HG02981 (cell line): Measurements from ENCODE around the gene ARID1B.

ENCODE experiments used
- ATAC-seq: cut with Tn5 transposase; IDR thresholded peaks from one replicate; pipeline ENCODE4 v1.9.1; 2021; ENCODE audit warnings: mild to moderate bottlenecking, moderate library complexity; ENCODE audit not compliant: unreplicated experiment

ARID1B gene

GRCh38 chr6:156822747-156823206 lies 45.6 kb downstream of the ARID1B start:
- ATAC-seq = no peak

GRCh38 chr6:156824142-156824541 lies 47.0 kb downstream of the ARID1B start:
- ATAC-seq = no peak

GRCh38 chr6:156825475-156825874 lies 48.3 kb downstream of the ARID1B start:
- ATAC-seq = no peak

GRCh38 chr6:156826290-156826955 lies 49.2 kb downstream of the ARID1B start:
- no peak for ATAC-seq

GRCh38 chr6:156827382-156827781 lies 50.2 kb downstream of the ARID1B start:
- no peak for ATAC-seq

GRCh38 chr6:156828280-156828703 lies 51.1 kb downstream of the ARID1B start:
- no peak for ATAC-seq

GRCh38 chr6:156830126-156830525 lies 52.9 kb downstream of the ARID1B start:
- ATAC-seq = no peak

- no peak for ATAC-seq
These were observed 55.1 kb downstream of the ARID1B start for GRCh38 chr6:156832231-156832647.

- ATAC-seq = no peak
These were observed 55.5 kb downstream of the ARID1B start for GRCh38 chr6:156832669-156833068.

- ATAC-seq = no peak
These were observed 56.6 kb downstream of the ARID1B start for GRCh38 chr6:156833755-156834154.

GRCh38 chr6:156839129-156839528 lies 62.0 kb downstream of the ARID1B start:
- ATAC-seq = no peak

- no peak for ATAC-seq
These were observed 62.4 kb downstream of the ARID1B start for GRCh38 chr6:156839591-156840001.

- no peak for ATAC-seq
These were observed 63.0 kb downstream of the ARID1B start for GRCh38 chr6:156840136-156840535.

GRCh38 chr6:156840606-156841005 lies 63.4 kb downstream of the ARID1B start:
- no peak for ATAC-seq

GRCh38 chr6:156841508-156841907 lies 64.3 kb downstream of the ARID1B start:
- no peak for ATAC-seq

- ATAC-seq = no peak
These were observed 65.5 kb downstream of the ARID1B start for GRCh38 chr6:156842598-156843250.

GRCh38 chr6:156844089-156844488 lies 66.9 kb downstream of the ARID1B start:
- no peak for ATAC-seq

- ATAC-seq = no peak
These were observed 68.4 kb downstream of the ARID1B start for GRCh38 chr6:156845454-156846155.

GRCh38 chr6:156846845-156847599 lies 69.8 kb downstream of the ARID1B start:
- no peak for ATAC-seq

- no peak for ATAC-seq
These were observed 70.9 kb downstream of the ARID1B start for GRCh38 chr6:156848123-156848522.

- no peak for ATAC-seq
These were observed 71.4 kb downstream of the ARID1B start for GRCh38 chr6:156848533-156848932.
